HG03571 (cell line): Measurements from ENCODE around the gene MAOA.
"Not testable (repeated sequence)": the region's sequence is repeated elsewhere in the genome, so short reads cannot be mapped to it uniquely, and the experiment has no call there.

Experiments
- ATAC-seq: cut with Tn5 transposase; IDR thresholded peaks from one replicate; pipeline ENCODE4 v1.9.1; 2021; ENCODE audit not compliant: unreplicated experiment

MAOA gene

GRCh38 chrX:43661521-43662240 is 5.6 kb downstream of the MAOA start:
- no peak for ATAC-seq

GRCh38 chrX:43663173-43663572 is 7.1 kb downstream of the MAOA start:
- no peak for ATAC-seq

GRCh38 chrX:43664258-43664657 is 8.2 kb downstream of the MAOA start:
- ATAC-seq: no peak

- ATAC-seq: no peak
These were observed 8.6 kb downstream of the MAOA start for GRCh38 chrX:43664708-43665107.

GRCh38 chrX:43666311-43666912 is 10.3 kb downstream of the MAOA start:
- no peak for ATAC-seq

- not testable (repeated sequence) for ATAC-seq
These were observed 20.0 kb downstream of the MAOA start for GRCh38 chrX:43675965-43676628.

GRCh38 chrX:43676971-43677572 is 21.0 kb downstream of the MAOA start:
- no peak for ATAC-seq

GRCh38 chrX:43677993-43678392 is 21.9 kb downstream of the MAOA start:
- ATAC-seq: no peak

GRCh38 chrX:43679058-43679457 is 23.0 kb downstream of the MAOA start:
- ATAC-seq: no peak

- ATAC-seq: no peak
These were observed 23.7 kb downstream of the MAOA start for GRCh38 chrX:43679778-43680177.

GRCh38 chrX:43682726-43683125 is 26.6 kb downstream of the MAOA start:
- no peak for ATAC-seq

- no peak for ATAC-seq
These were observed 29.1 kb downstream of the MAOA start for GRCh38 chrX:43685221-43685620.

- no peak for ATAC-seq
These were observed 32.5 kb downstream of the MAOA start for GRCh38 chrX:43688586-43688985.

GRCh38 chrX:43693602-43694406 is 37.7 kb downstream of the MAOA start:
- no peak for ATAC-seq

GRCh38 chrX:43699475-43699874 is 43.4 kb downstream of the MAOA start:
- no peak for ATAC-seq

GRCh38 chrX:43702079-43702524 is 46.0 kb downstream of the MAOA start:
- no peak for ATAC-seq

GRCh38 chrX:43702660-43703059 is 46.6 kb downstream of the MAOA start:
- no peak for ATAC-seq

- ATAC-seq: no peak
These were observed 47.2 kb downstream of the MAOA start for GRCh38 chrX:43703211-43703791.

GRCh38 chrX:43706786-43707370 is 50.8 kb downstream of the MAOA start:
- ATAC-seq: no peak
